Ramos (cell line): Measurements from ENCODE around the gene BAZ1B.
"Not testable (repeated sequence)": the region's sequence is repeated elsewhere in the genome, so short reads cannot be mapped to it uniquely, and the experiment has no call there.

ENCODE experiments used
- in situ Hi-C: fragments of 300-500 bp; cut with MboI; formaldehyde crosslinking; loops from one replicate; pipeline ENCODE4 v1.14.3; 2022; ENCODE audit warnings: low sequenced_read_pairs; ENCODE audit not compliant: unreplicated experiment

BAZ1B gene

DNA sequence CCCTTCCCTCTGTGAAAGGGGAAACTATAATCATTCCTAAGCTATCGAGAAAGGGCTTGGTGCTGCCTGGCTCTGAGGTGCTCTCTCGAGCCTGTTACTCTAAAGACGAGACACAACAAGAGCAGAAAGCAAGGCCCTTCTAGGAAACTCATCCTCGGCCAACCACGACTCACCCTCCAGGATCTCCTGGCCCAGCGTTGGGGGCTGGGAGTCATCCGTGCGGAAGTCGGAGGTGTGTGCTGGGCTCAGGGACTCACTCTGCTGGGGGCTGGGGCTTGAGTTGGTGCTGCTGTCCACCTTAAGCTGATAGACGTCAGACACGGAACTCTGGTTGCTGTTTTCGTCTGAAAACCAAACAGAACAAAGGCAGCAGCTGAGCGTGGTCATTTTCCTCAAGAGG, 17.6 kb upstream of the BAZ1B start:
- in situ Hi-C loops = no loop called here

DNA sequence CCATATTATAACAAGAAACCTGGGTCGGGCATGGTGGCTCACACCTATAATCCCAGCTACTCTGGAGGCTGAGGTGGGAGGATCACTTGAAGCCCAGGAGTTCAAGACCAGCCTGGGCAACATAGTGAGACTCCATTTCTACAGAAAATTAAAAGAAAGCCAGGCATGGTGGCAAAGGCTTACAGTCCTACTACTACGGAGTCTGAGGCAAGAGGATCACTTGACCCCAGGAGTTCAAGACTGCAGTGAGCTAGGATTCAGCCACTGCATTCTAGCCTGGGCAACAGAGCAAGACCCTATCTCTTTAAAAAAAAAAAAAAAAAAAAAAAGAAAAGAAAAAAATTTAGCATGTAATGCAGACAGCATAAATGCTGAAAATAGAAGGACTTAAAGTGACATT, 16.4 kb upstream of the BAZ1B start:
- in situ Hi-C loops = not testable (repeated sequence)

DNA sequence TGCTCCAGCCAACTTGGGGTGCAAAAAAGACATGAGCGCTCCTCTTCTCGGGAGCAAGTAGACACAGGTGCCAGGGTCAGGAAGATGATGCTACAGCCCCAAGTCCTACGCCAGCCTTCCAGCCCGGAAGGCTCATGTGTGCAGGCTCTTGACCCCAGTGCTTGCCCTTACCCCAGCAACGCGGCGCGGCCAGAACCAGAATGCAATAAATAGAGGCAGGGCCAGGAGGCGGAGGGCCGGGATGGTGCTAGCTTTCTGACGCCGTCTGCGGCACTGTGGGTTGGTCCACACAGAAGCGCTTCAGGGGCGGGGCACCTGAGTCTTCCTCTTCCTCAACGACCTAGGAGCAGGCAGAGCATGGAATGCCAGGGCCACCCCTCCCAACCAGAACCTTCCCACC, 15.0 kb upstream of the BAZ1B start:
- in situ Hi-C loops = no loop called here

DNA sequence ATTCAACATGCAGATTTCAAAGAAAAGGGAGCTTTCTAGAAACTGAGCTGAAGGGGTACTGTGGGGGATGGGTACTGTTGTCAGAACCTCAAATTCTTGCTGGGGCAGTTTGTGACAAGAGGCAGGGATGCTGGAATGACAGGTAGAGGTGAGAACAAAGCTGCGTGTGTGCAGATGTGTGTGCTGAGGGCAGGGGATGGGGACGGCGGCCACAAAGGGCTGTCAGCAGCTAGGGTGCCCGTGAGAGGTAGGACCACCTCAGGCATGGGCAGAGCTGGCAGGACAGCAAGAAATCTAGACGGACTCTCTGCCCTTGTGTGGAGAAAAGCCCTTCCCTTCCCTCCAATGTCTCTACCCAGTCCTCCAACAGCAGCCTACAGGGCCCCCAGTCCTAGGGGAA, 14.4 kb upstream of the BAZ1B start:
- in situ Hi-C loops = no loop called here

DNA sequence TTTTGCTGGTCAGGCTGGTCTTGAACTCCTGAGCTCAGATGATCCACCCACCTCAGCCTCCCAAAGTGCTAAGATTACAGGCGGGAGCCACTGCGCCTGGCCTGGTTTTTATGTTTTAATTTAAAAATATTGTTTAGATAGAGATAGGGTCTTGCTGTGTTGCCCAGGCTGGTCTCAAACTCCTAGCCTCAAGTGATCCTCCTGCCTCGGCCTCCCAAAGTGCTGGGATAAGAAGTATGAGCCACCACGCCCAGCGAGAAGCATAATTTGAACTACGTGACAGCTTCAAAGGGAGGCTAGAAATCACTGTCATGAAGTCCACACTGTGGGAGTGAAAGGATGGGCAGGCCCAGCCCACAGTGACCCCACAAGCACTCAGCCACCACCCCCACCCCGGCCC, 13.8 kb upstream of the BAZ1B start:
- in situ Hi-C loops = not testable (repeated sequence)

DNA sequence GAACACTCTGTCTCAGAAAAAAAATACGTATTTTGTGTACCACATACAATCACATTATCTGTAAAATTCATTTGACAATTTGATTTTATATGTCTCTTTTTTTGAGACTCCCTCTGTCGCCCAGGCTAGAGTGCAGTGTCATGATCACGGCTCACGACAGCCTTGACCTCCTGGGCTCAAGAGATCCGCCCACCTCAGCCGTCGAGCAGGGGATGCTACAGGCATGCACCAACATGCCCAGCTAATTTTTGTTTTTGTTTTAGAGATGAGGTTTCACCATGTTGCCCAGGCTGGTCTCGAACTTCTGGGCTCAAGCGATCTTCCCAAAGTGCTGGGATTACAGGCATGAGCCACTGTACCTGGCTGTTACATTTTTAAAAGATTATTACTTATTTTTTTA, 11.6 kb upstream of the BAZ1B start:
- in situ Hi-C loops = no loop called here

DNA sequence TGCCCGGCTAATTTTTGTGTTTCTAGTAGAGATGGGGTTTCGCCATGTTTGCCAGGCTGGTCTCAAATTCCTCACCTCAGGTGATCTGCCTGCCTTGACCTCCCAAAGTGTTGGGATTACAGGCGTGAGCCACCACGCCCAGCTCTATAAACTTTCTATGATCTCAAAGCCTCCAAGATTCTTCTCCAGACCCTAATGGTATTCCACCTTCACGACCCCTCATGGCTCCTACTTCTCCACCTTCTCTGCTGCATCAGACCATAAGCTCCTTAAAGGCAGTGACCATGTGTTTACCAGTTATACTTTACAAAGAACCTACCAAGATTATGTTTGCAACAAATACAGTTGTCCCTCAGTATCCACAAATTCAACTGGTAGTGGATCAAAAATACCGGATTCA, 10.1 kb upstream of the BAZ1B start:
- in situ Hi-C loops = no loop called here

DNA sequence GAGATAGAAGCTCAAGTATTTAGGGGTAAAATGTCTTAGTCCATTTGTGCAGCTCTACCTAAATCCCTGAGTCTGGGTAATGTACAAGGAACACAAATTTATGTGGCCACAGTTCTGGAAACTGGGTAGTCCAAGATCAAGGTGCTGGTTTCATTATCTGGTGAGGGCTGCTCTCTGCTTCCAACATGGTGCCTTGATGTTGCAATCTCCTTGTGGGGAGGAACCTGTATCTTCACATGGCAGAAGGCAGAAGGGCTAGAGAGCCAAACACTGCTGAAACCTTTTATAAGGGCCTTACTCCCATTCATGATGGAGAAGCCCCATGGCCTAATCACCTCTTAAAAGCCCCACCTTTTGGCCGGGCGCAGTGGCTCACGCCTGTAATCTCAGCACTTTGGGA, 8.7 kb upstream of the BAZ1B start:
- in situ Hi-C loops = no loop called here

DNA sequence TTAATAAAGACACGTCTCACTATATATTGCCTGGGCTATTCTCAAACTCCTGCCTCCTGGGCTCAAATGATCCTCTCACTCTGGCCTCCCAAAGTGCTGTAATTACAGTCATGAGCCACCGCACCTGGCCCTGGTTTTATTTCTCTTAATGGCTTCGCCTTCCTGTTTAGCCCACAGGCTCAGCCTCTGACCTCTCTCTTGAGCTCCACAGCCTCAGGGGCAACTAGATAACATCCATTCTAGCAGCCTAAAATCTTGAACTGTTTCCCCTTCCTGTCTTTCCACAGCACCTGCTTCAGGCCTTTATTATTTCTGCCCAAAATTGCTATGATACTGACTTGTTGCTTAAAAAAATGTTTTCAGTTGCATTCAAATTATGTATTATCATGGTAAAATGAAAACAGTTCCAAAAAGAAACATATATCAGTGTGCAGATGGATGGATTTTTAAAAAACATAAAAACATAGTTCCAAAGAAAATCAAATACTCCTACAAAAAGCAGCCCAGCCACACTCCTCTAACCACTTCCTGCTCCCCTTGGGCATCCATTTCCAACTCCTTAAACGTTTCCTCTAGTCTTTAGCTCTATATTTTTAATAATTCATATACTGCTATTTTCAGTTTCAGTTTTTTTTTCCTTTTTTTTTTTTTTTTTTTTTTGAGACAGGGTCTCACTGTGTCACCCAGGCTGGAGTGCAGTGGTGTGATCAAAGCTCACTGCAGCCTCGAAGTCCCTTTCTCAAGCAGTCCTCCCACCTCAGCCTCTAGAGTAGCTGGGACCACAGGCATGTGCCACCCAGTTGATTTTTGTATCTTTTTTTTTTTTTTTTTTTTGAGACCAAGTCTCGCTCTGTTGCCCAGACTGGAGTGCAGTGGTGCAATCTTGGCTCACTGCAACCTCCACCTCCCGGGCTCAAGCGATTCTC, 5.1 kb upstream of the BAZ1B start:
- in situ Hi-C loops = no loop called here

DNA sequence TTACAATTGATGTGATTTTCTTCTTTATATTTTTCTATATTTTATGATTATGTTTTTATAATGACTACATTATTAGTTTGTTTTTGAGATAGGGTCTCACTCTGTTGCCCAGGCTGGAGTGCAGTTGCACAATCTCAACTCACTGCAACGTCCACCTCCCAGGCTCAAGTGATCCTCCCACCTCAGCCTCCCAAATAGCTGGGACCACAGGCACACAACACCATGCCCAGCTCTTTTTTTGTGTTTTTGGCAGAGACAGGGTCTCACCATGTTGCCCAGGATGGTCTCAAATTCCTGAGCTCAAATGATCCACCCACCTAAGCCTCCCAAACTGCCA, 4.0 kb upstream of the BAZ1B start:
- in situ Hi-C loops = not testable (repeated sequence)

DNA sequence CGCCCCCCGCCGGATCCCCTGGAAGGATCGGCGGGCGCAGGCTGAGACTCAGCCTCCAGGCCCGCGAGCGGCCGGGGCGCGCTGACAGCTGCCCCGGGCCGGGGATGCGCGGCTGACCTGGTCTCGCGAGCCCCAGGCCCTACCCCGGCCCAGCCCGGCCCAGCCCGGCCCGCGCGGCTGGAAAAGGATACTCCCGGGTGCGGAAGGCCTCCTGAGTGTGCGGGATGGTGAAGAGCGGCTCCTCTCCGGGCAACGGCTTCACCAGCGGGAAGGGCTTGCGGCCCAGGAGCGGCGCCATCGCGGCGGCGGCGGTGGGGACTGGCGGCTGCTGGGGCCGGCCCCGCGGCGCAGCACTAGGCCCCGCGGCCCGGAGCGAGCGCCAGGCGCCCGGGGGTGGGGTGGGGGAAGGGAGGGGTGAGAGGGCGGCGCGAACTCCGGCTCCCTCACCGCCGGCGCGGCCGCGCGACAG, 423 bp downstream of the BAZ1B start:
- in situ Hi-C loops = no loop called here

DNA sequence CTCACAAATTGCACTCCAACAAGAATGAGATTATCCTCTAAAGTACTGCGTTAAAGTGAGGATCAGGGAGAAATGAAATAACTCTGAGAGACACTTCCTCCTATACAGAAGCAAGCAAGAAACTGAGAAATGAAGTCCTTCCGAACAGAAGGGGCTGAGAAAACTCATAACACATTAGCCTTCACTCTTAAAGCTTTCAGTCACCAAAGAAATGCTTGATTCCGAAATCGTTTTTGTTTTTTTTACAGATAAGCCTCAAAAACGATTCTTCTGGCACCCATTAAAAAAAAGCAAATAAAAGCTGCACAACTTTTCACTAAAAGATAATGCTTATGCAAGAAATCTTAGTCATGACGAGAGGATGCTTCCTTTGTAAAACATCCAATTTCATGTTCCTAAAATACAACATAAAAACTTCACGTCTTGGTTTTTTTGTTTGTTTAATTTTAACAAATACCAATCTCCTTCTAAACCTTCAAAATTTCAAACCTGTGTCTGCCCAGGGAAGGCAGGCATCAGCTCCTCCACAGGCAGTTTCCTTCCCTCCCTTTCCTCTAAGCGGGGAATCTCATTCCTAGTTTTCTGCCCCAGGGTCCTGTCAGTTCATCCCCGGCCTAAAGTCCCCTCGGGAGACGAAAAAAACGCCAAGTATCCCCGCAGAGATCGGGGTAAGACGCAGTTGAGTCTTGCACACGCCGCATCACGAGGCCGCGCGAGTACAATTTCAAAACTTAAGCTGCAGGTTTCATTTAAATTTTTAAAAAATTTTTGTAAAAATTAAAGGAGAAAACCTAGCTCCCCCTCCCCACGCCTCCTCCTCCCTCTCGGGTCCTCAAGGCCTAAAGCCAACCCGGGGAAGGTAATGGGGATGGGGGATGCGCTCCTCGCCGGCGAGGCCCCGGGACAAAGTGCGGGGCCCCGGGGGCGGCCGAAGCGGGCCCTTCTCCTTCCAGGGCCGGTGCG, 1.1 kb downstream of the BAZ1B start:
- in situ Hi-C loops = no loop called here

DNA sequence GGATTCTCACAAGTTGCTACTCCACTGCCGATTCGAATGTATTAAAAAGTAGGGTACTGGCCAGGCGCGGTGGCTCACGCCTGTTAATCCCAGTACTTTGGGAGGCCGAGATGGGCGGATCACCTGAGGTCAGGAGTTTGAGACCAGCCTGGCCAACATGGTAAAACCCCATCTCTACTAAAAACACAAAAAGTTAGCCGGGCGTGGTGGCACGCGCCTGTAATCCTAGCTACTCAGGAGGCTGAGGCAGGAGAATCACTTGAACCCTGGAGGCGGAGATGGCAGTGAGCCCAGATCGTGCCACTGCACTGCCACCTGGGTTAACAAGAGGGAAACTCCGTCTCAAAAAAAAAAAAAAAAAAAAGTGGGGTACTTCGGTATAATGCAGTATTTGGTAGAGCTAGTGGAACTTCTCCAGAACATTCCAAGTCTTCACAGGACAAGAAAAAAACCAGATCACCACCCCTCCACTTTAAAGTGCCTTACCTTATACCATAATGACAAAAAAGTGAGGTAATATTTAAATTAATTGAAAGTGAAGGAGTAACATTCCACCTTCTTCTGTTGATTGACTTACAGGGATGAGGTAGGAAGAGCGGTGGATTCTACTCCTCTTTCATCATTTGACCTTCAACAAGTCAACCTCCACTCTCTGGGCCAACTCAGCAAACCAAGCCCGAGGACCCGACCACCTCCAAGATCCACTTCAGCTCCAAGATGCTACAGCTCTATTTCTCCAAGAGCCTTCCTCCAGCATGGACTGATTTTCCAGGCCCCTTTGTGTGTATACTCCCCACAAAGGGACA, 2.0 kb downstream of the BAZ1B start:
- in situ Hi-C loops = no loop called here

DNA sequence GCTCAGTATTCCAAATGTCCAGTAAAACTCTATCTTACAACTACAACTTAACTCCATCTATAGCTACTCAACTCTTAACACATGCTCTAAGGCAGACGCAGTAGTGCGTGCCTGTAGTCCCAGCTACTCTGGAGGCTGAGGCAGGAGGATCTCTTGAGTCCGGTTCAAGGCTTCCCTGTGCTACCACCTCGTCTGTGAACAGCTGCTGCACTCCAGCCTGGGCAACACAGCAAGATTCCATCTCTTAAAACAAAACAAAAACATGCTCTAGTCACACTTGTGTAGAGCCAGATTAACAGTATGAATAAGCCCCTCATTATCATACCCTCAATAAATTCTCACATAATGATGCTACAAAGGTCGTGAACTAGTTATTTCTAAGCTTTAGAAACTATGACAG, 3.6 kb downstream of the BAZ1B start:
- in situ Hi-C loops = no loop called here

DNA sequence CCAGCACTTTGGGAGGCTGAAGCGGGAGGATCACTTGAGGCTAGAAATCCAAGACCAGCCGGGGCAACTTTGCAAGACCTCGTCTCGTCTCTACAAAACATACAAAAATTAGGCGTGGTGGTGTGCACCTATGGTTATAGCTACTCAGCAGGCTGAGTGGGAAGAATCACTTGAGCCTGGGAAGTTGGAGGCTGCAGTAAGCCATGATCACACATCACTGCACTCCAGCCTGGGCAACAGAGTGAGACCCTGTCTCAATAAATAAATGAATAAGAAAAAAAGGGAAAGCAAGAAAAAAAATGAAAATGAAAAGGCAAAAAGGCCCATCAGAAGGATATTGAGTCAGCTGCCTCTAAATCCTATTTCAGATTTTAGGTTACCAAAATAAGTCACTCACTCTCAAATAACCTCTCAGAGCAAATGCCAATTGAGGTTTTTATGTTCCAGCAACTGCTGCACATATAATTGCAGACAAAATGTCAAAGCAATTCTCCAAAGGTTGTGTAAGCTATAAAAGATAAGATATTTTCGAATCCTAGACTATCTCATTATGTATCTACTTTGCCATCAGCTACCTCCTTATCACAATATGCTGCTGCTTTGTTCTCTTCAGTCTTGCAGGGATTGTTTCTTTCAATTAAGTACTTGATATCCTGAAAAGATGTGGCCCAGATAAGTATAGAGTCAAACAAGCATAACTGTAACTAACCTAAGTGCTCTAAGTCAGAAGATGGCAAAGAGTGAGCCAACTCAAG, 4.7 kb downstream of the BAZ1B start:
- in situ Hi-C loops = no loop called here

DNA sequence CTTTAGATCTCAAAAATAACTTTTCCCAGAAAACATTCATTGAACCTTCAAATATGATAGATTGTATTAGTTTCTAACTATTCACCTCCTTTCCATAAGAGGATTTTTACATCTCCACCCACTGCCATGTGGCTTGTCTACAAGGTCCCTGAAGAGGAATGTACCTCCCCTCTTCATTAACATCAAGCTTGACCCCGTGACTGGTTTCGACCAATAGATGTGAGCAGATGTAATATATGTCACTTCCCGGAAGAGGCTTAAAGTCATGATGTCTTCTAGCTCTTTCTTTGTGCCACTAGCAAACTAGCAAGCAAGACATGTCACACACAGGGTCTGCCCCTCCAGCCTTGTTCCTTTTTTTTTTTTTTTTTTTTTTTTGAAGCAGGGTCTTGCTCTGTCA, 6.9 kb downstream of the BAZ1B start:
- in situ Hi-C loops = no loop called here

DNA sequence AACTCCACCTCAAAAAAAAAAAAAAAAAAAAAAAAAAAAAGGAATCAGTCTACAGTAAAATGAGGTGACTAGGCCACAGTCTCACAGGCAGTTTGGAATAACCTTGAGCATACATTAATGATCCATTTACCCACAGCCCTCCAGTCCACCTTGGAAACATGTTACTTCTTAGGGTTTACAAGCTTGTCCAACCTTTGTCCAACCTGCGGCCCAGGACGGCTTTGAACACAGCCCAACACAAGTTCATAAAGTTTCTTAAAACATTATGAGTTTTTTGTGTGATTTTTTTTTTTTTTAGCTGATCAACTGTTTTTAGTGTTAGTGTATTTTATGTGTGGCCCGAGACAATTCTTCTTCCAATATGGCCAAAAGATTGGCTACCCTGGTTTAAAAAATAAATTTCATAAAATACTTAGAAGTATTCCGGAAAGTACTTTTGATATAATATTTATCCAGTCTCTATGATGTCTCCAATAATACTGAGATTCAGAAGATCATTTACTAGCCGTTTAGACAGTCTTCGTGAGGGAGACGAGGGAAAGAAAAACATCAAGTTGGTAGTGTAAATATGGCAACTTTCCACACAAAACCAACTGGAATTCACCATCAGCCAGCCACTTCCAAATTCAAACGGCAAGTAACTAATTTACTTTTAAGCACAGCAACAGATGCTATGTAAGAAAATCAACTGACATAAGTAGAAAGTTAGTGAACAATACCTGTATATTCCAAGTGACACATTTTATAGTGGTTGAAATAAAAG, 9.9 kb downstream of the BAZ1B start:
- in situ Hi-C loops = no loop called here

DNA sequence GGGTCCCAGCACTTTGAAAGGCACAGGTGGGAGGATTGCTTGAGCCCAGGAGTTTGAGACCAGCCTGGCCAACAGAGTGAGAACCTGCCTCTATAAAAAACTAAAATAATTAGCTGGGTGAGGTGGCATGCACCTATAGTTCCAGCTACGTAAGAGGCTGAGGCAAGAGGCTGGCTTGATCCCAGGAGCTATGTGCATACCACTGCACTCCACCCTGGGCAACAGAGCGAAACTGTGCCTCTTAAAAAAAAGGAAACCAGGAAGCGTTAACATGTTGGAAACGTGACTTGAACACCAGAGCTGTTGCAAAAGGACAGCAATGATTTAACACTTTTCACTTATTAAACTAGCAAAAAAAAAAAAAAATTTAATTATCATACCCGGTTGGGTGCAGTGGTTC, 12.6 kb downstream of the BAZ1B start:
- in situ Hi-C loops = no loop called here

DNA sequence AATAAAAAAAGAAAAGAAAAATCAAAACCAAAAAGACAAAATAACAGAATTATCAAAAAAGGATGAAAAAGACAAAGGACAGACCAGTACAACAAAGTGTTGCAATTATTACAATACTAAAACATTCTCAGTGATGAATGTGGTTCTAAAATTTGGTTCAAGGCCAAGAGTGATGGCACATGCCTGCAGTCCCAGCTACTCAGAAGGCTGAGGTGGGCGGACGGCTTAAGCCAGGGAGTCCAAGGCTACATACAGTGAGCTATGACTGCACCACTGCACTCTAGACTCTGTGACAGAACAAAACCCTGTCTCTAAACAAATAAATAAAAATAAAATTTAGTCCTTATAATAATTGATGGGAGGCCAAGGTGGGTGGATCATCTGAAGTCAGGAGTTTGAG, 14.5 kb downstream of the BAZ1B start:
- in situ Hi-C loops = no loop called here
